T1000 (cell line): ENCODE measurements around the gene MC1R.
"Not testable (repeated sequence)": the region's sequence is repeated elsewhere in the genome, so short reads cannot be mapped to it uniquely, and the experiment has no call there.

Experiments used
- DNase-seq: peaks from one replicate; lab custom pipeline; 2025; ENCODE audit warnings: mixed read lengths; lab: John Stamatoyannopoulos, UW

The MC1R gene

DNA sequence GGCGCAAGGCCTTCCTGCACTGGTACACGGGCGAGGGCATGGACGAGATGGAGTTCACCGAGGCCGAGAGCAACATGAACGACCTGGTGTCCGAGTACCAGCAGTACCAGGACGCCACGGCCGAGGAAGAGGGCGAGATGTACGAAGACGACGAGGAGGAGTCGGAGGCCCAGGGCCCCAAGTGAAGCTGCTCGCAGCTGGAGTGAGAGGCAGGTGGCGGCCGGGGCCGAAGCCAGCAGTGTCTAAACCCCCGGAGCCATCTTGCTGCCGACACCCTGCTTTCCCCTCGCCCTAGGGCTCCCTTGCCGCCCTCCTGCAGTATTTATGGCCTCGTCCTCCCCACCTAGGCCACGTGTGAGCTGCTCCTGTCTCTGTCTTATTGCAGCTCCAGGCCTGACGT is 17.0 kb downstream of the MC1R start:
- not testable (repeated sequence) for DNase-seq

DNA sequence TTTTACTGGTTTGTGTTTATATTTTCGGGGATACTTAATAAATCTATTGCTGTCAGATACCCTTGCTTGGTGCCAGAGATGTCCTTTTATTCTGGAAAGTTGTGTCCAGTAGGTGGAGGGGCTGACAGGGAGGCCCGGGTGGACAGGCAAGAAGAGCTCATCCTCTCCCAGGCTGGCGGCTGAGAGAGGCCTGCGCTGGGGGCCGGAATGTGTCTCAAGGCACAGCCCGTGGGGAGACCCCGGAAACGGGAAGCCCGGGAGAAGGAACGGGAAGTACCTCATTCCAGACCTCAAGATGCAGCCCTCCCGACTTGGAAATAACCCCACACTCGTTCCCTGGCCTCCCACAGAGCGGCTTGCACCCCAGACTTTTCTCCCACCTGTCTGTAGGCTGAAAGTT is 17.4 kb downstream of the MC1R start:
- no peak for DNase-seq

GRCh38 chr16:89936508-89936907 is 17.8 kb downstream of the MC1R start:
- no peak for DNase-seq

GRCh38 chr16:89936981-89937380 is 18.3 kb downstream of the MC1R start:
- DNase-seq = no peak

DNA sequence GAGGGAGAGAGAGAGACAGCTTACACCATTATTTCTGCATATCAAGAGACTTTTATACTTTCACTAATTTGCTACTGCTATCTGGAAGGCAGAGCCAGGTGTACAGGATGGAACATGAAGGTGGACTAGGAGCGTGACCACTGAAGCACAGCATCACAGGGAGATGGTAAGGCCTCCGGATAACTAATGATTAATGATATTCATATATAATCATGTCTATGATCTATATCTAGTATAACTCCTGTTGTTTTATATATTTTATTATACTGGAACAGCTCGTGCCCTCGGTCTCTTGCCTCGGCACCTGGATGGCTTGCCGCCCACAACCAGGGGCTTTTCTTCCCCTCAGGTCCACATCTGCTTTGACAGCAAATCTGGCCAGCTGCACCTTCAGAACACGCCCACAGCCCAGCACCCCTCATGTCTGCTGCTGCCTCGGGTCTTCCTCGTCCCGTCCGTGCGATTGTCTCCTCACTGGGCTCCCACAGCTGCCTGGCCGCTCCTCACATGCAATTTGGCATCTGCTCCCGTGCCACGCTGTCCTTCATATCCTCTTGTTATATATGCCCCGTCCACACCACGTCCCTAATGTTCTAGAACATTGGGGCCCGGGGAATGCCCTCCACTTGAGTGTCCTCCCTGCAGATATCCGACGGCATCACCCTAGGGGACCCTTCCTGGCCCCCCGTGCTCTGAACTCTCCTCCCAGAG is 19.7 kb downstream of the MC1R start:
- DNase-seq = no peak

GRCh38 chr16:89944773-89945172 is 26.1 kb downstream of the MC1R start:
- DNase-seq = no peak

DNA sequence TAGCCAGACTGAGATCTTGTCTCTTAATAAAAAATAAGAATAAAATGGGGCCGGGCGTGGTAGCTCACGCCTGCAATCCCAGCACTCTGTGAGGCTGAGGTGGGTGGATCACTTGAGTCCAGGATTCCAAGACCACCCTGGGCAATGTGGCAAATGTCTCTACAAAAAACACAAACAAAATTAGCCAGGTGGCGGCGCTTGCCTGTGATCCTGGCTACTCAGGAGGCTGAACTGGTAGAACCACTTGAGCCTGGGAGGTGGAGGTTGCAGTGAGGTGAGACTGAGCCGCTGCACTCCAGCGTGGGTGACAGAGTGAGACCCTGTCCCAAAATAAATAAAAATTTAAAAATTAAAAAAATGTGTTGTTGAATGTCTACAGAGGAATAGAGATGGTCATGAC is 27.0 kb downstream of the MC1R start:
- no peak for DNase-seq

DNA sequence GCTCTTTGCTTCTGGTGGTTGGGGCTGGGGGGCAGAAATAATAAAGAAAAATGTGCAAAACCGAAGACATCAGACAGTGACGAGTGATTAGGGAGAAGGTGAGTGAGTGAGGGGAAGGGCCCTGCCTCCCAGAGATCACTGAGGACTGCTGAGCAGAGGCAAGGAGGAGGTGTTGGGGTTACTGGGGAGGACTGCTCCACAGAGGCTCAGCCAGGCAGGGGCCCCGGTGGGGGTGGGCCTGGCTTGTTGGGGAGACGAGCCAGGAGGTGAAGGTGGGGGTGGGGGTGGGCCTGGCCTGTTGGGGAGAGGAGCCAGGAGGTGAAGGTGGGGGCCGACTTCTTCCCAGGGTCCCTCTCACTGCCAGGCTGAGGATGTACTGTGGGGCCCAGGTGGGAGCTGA is 27.9 kb downstream of the MC1R start:
- no peak for DNase-seq

- no peak for DNase-seq
Observed at GRCh38 chr16:89949121-89949742, 30.6 kb downstream of the MC1R start.

GRCh38 chr16:89949756-89950155 is 31.1 kb downstream of the MC1R start:
- no peak for DNase-seq

DNA sequence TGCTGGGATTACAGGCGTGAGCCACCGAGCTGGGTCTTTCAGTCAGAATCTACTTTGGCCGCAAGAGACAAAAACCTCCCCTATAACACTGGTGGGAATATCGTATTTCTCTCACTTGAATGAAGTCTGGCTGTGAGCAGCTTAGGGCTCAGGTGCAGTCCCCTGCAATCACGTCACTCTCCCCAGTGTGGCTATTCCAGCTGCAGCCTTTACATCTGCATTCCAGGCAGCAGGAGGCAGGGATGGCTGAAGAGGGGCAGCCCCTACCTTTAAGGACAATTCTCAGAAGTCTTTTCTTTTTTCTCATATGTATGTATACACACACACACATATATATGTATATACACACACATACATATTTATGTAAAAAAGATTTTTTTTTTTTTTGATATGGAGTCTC is 32.8 kb downstream of the MC1R start:
- DNase-seq = no peak

- no peak for DNase-seq
Observed at GRCh38 chr16:89952049-89952448, 33.4 kb downstream of the MC1R start.

DNA sequence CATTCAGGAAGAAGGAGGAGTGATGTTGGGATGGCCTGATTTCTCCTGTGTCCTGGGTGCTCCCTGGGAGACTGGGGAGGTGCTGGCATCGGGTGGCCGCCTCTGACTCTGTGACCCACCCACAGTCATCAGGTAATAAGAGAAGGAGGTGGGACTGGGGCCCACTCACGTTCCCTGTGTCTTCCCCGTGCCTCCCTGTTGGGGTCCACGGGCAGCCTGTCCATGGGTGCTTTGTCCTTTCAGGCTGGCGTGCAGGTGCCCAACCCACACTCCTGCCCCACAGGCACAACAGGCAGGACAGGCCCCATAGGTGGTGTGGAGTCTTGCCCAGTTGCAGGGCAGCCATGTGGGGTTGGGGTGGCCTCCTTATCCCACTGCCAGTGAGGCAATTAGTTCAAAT is 33.9 kb downstream of the MC1R start:
- DNase-seq = no peak

- DNase-seq = no peak
Observed at GRCh38 chr16:89953671-89954406, 35.2 kb downstream of the MC1R start.

DNA sequence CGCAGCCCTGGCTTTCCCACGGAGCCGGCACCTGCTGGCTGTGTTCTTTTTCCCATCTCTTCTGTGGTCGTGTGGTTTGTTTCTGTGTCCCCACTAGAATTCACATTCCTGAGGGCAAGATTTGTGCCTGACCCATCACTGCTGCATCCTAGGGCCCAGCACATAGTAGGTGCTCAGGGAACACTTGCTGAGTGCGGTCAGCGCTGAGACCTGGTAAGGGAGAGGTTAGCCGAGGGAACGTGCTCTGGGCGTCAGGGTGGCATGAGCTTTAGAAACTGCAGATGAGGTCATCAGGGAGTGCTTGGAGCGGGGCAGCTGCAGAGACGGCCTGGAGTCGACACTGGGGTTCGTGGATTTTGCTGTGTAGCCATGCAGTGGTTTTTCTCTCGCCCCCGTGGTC is 35.8 kb downstream of the MC1R start:
- DNase-seq = no peak

GRCh38 chr16:89955001-89955685 is 36.5 kb downstream of the MC1R start:
- DNase-seq = no peak

DNA sequence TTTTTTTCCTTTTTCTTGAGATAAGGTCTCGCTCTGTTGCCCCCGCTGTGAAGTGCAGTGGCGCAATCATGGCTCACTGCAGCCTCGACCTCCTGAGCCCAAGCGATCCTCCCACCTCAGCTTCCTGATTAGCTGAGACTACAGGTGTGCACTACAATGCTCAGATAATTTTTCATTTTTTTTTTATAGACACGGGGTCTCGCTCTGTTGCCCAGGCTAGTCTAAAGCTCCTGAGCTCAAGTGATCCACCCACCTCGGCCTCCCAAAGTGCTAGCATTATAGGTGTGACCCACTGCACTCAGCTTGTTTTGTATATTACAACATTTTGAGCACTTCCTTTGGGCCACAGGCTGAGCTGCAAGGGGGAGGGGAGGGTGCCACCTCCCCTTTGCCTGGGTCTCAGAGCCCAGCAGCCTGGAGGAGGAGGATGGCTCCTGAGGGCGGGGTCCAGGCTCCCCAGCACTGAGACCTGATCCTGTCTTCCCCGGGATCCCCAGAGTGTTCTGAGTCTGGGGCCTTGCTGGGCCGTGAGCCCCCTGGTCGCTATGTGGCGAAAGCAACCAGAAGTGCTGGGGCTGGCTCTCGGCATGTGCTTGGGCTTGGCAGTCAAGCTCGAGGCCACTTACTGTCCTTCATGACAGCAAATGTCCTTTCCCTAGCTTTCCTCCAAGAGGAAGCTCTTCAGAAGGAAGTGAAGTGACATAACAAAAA is 38.0 kb downstream of the MC1R start:
- DNase-seq = no peak

DNA sequence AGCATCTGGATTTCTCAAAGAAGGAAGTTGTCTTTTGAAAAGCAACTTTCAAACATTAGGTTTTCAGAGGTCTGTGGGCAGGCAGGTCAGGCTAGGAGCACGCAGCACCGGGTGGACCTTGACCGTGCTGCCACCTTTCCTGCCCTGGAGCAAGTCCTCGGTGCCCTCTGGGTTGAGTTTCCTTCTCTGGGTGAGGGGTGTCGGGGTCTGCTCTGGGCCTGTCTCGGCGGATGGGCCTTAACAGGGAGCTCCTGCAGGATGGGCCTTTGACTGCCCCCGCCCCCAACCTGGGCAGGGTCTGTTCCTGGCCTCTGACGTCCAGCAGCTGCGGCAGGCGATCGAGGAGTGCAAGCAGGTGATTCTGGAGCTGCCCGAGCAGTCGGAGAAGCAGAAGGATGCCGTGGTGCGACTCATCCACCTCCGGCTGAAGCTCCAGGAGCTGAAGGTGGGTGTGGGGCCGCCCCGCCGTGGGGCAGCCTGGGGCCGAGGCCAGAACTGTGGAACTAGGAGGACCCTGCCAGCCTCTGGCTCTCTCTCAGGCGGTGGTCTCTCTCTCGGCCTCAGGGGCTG is 38.6 kb downstream of the MC1R start:
- no peak for DNase-seq

- no peak for DNase-seq
Observed at GRCh38 chr16:89958068-89958467, 39.4 kb downstream of the MC1R start.

DNA sequence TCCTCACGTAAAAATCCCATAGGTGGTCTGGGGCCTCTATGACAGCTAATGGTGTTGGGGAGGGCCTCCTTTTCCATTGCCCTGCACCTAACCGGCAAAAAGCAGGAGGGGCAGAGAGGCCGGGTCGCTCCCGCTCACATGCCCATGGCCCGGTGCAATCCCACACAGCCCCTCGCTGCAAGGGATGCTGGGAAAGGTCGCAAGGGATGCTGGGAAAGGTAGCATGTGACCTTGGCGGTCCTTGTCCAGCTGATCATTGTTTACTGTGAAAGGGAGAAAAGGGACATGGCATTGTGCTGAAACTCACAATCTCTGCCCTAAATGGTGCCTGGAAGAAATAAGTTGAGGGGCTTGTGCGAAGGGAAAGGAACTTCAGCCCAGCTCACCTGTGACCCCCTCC is 39.9 kb downstream of the MC1R start:
- no peak for DNase-seq

DNA sequence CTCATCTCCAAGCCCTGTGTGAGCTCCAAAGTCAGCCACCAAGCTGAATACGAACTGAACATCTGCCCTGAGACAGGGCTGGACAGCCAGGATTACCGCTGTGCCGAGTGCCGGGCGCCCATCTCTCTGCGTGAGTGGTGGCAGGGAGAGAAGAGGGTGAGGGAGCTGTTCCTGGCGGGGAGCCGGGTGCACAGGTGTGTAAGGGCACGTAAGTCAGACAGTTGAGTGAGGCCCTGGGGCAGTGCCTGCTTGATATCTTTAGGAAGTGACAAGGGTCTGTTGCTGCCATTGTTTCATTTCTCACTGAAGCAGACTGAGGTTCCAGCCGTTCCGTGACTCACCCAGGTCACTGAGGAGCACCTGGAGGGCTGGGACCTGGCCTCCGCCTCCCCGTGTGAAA is 42.3 kb downstream of the MC1R start:
- no peak for DNase-seq

DNA sequence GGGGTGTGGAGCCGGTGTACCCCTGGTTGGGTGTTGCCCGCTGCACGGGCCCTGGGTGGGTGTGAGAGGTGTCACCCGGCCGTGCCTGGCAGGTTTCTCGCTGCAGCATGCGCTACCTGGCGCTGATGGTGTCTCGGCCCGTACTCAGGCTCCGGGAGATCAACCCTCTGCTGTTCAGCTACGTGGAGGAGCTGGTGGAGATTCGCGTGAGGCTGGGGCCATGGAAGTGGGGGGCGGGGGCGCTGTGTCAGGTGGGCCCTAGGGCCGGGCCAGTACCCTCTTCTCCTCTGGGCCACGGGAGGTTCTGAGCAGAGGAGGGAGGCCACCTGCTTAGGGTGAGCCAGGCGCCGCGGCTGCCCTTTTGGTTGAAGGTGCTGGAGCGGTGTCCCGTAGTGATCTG is 43.3 kb downstream of the MC1R start:
- DNase-seq = no peak
